Measurements from ENCODE around the gene COPZ2. TPM values are rescaled to one million over a fixed set of nuclear protein-coding genes. Genes with fewer than 3 reads are reported as not detected.

COPZ2 gene
- total RNA-seq, 1 donor from 2014 or later, result 8.0 TPM

DNA sequence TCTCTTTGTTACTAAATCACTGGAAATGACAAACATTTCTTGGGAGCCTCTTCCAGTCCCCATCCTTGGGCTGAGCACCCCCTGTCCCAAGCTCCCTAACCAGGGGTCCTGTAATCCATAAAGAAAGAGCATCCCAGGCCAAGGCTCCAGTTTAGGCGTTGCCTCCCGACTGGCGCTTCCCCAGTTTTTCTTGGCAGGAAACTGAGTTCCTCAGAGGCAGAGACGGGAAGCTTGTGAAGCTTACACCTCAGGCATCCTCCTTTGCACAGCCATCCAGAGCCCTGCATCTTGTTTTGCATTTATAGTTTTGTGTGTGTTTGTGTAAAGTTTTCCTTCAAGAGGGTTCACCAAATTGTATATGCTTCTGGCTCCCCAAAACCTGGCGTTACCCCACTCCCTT is 7.1 kb downstream of the COPZ2 start:
- DNase-seq (ENCODE audit: low read depth), result no peak
- no peak overlapping the region for H3K4me3 ChIP-seq (ENCODE audit: low read depth, low read length)
- TF ChIP-seq, protein P1, sequence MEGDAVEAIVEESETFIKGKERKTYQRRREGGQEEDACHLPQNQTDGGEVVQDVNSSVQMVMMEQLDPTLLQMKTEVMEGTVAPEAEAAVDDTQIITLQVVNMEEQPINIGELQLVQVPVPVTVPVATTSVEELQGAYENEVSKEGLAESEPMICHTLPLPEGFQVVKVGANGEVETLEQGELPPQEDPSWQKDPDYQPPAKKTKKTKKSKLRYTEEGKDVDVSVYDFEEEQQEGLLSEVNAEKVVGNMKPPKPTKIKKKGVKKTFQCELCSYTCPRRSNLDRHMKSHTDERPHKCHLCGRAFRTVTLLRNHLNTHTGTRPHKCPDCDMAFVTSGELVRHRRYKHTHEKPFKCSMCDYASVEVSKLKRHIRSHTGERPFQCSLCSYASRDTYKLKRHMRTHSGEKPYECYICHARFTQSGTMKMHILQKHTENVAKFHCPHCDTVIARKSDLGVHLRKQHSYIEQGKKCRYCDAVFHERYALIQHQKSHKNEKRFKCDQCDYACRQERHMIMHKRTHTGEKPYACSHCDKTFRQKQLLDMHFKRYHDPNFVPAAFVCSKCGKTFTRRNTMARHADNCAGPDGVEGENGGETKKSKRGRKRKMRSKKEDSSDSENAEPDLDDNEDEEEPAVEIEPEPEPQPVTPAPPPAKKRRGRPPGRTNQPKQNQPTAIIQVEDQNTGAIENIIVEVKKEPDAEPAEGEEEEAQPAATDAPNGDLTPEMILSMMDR (conservative IDR thresholded peaks at IDR 0.05; ENCODE audit: low read depth, low read length), result no peak

DNA sequence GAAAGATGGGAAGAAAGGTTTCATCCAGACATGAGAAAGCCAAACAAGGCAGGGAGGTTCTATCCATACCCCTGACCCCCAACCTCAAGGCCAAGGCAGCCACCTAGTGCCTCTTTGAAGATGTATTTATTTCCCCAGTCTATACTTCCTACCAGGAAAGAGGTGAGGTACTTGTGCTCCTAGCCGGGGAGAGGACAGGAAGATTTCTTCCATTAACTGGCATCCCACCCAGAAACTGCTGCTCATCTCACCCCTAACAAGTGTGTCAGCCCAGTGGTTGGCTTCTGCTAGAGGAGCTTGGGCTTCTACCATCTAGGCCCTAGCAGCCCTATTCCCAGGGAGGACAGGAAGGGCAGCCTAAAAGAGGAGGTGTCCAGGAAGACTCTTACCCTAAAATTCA is 8.9 kb downstream of the COPZ2 start:
- TF ChIP-seq, protein P1 (conservative IDR thresholded peaks at IDR 0.05; ENCODE audit: low read depth, low read length), result no peak
- DNase-seq (ENCODE audit: low read depth), result no peak
- H3K4me3 ChIP-seq (ENCODE audit: low read depth, low read length), result no peak overlapping the region

DNA sequence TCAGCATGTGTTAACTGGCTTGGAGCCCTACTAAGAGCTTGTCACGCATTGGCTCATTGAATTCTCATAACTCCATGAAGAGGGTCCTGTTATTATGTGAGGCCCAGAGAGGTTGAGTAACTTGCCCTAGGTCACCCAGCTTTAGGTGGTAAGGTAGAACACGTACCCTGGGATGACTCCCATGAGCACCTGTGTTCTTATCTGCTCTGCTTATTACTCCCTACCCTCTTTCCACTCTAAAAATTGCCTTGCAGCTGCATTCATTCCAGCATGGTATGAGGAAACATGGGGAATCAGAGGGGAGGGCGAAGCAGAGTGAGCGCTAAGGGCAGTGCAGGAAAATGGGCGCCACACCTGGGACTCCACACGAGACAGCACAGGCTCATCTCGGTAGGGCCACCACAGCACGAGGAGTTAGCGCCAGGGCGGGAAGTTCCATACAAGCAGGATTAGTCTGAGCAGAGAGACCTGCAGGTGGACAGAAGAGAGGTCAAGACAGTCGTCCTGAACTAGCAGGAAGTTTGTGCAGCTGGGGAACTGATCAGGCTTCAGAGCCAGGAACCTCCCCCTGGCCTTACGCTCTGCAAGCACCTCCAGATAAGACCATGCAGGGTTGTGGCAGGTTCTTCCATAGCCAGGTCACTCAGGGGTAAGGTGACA is 10.1 kb downstream of the COPZ2 start:
- TF ChIP-seq, protein P1 (conservative IDR thresholded peaks at IDR 0.05; ENCODE audit: low read depth, low read length), result no peak
- DNase-seq (ENCODE audit: low read depth), result no peak
- no peak overlapping the region for H3K4me3 ChIP-seq (ENCODE audit: low read depth, low read length)

DNA sequence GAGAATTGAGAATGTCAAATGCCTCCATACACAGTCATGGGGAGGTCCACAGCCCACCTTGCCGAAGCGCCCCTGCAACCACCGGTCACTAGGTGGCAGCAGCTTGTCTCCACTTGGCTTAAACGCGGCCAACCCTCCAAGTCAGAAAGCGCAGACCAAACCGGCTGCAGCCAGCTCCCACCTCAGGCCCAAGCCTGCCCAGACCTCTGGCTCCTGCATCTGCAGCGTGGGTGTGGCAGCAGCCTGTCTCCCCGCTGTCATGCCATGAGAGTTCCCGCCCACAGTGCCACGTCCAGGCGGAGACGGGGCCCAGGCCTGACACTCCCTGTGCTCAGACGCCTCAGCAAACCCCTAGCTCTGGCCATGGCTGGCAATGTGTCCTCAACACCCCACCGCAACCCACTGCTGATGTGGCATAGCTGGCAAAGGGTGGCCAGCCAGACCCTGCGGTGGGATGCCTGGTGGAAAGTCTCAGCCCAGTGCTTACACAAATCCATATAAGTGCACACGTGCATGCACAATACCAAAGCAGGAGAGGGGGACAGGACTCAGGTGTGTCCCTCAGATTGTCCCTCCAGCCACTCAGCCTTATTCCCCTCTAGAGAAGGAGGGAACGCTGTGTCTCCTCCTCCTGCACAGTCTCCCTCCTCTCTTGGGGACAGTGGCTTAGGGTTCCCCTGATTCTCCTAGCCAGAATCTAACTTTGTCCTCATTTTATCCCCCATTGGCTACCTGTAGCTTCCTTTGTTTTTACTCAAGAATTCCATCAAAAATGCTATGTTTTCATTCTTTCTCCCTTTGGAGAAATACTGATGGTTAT is 10.9 kb downstream of the COPZ2 start:
- TF ChIP-seq, protein P1 (conservative IDR thresholded peaks at IDR 0.05; ENCODE audit: low read depth, low read length), result peak; percentile 86
- no peak for DNase-seq (ENCODE audit: low read depth)
- H3K4me3 ChIP-seq (ENCODE audit: low read depth, low read length), result no peak overlapping the region

DNA sequence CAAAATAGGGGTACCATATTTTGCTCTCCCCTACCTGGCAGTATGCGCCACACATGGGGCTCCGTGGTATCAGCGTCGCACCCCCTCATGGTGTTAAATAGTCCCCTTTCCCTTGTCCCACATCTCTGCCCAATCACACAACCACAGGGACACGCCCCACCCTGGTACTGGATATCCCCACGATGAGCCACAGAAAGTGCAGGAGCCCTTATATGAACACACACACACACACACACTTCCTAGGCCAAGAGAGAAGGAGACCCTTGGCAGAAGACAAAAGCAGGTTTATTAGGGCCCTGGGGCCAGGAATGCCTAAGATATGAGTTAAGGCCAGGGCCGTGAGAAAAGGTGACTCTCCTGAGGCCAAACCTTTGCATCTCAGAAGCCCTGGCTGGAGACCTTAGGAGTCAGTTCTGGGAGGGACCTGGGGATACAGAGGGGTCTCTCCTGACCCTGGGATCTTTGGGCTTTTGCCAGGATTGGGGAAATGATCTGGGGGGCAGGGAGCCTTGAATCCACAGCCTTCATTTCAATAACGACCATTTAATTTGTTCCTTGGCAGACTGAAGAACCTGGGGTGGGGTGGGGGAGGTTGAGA is 11.6 kb downstream of the COPZ2 start:
- DNase-seq (ENCODE audit: low read depth), result no peak

DNA sequence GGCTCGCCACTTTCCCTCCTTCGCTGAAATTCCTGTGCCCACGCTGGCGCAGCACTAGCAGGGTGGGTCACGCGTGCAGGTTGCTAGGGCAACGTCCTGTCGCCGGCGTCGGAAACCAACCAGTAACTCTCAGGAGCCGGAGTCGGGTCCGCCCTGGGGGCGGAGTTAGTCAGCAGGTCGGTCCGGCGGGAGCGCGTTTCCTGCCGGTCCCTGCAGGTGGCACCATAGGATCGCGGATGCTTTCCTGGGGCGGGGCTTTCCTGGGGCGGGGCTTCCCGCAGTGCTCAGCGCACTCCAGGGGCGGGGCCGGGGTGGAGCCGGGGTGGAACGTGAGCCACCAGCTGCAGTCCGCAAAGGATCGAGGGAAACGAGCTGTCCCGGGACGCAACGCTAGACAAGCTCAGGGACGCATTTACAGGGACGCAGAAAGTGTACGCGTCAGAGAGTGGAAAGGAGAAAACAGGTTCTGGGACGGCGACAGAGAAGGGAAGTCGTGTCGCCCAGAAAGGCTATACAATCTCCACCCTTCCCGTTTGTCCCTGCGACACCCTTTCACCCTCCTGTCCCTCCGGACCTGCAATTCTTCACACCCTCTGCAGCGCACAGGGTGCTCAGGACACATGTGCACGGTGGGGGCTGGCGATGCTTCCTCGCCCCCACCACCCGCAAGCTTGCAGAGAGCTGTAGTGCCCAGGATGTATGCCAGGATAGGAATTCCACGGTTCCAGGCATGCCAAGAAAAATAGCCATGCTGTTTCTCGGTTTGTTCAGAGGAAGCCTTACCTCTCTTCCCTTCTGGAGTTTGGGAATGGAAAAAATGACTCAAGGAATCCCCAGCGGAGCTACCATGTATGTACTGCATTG is 12.3 kb downstream of the COPZ2 start:
- H3K4me3 ChIP-seq (ENCODE audit: low read depth, low read length), result peak overlapping the region; percentile 60
- DNase-seq (ENCODE audit: low read depth), result peak; percentile 70
- TF ChIP-seq, protein P1 (conservative IDR thresholded peaks at IDR 0.05; ENCODE audit: low read depth, low read length), result peak; percentile 66

More for the DNA sequence above, 11.6 kb downstream of the COPZ2 start:
- H3K4me3 ChIP-seq (ENCODE audit: low read depth, low read length), result peak overlapping the region; percentile 60
- TF ChIP-seq, protein P1 (conservative IDR thresholded peaks at IDR 0.05; ENCODE audit: low read depth, low read length), result no peak

All from epithelial cell of proximal tubule (primary cell).